ENCODE results near the gene CTXND2.

- no peak for TF ChIP-seq POLR2A (IDR thresholded peaks at IDR 0.05; ENCODE audit: low read depth, low read length)
- no peak for TF ChIP-seq CTCF (IDR thresholded peaks at IDR 0.05; ENCODE audit: extremely low read depth in 1 of 2, insufficient read depth in 1 of 2, low read depth in 1 of 2, low read length in 2 of 2)
- TF ChIP-seq POLR2AphosphoS5 (IDR thresholded peaks at IDR 0.05; ENCODE audit: insufficient read depth, low read depth, low read length): no peak
- no peak for TF ChIP-seq EZH2 (IDR thresholded peaks at IDR 0.05; ENCODE audit: borderline replicate concordance, low read depth, low read length, severe bottlenecking)
Measured at GRCh38 chr1:150875197-150876118, 11.5 kb upstream of the CTXND2 start.

Measured in endothelial cell of umbilical vein (primary cell).